Stimulated activated naive CD8-positive, alpha-beta T cell treated with anti-CD3 and anti-CD28 coated beads, Interleukin-15, Interleukin-2, amounts not matched to agents 100 U/mL and 50 U/mL, for 24 hours (primary cell): Measurements from ENCODE around the gene TTLL3.
"Not testable (repeated sequence)": the region's sequence is repeated elsewhere in the genome, so short reads cannot be mapped to it uniquely, and the experiment has no call there.

ENCODE experiments used
- ATAC-seq: fragments of 150-1000 bp; cut with Tn5 transposase; one replicate; pipeline ENCODE4 v1.10.0; 2021
- DNase-seq: peaks from one replicate; pipeline ENCODE4 v3.0.0; 2021

TTLL3 gene

GRCh38 chr3:9866639-9867038 is 56.6 kb downstream of the TTLL3 start:
- no peak for ATAC-seq
- DNase-seq: no peak

GRCh38 chr3:9867106-9867505 is 57.0 kb downstream of the TTLL3 start:
- DNase-seq: no peak
- ATAC-seq: no peak

- ATAC-seq (no peak), DNase-seq (no peak)
Observed at GRCh38 chr3:9869955-9870354, 59.9 kb downstream of the TTLL3 start.

GRCh38 chr3:9870978-9871377 is 60.9 kb downstream of the TTLL3 start:
- DNase-seq: no peak
- ATAC-seq: no peak

GRCh38 chr3:9872067-9872466 is 62.0 kb downstream of the TTLL3 start:
- not testable (repeated sequence) for DNase-seq, ATAC-seq

- ATAC-seq: no peak
Observed at GRCh38 chr3:9875448-9875847, 65.4 kb downstream of the TTLL3 start.

GRCh38 chr3:9876255-9876654 is 66.2 kb downstream of the TTLL3 start:
- not testable (repeated sequence) for ATAC-seq, DNase-seq

More at GRCh38 chr3:9875448-9875847, 65.4 kb downstream of the TTLL3 start:
- DNase-seq: no peak

GRCh38 chr3:9876991-9877390 is 66.9 kb downstream of the TTLL3 start:
- DNase-seq (no peak), ATAC-seq (peak; percentile 43)

- ATAC-seq: no peak
- DNase-seq: no peak
Observed at GRCh38 chr3:9878700-9879099, 68.6 kb downstream of the TTLL3 start.

GRCh38 chr3:9879830-9880549 is 69.9 kb downstream of the TTLL3 start, which contains the start of gene CIDEC:
Gene CIDEC (minus strand): TSS chr3:9880253. CDS start chr3:9878486, 1,767 bp downstream.
- DNase-seq (no peak), ATAC-seq (no peak)

- no peak for DNase-seq
- no peak for ATAC-seq
Observed at GRCh38 chr3:9881441-9881840, 71.4 kb downstream of the TTLL3 start.

- DNase-seq (no peak), ATAC-seq (no peak)
Observed at GRCh38 chr3:9883706-9884554, 73.9 kb downstream of the TTLL3 start.

- ATAC-seq (no peak), DNase-seq (no peak)
Observed at GRCh38 chr3:9884555-9885165, 74.6 kb downstream of the TTLL3 start.
